MM.1S (cell line): ENCODE data around the gene CMPK2.

Experiments used
- DNase-seq: peaks from one replicate; pipeline ENCODE4 v3.0.0-alpha.2; 2015
- H2AFZ ChIP-seq: fragments of 300-600 bp; sonication (generic); 2 replicates; pipeline ENCODE4 v1.6.0; 2016; ENCODE audit warnings: antibody characterized with exemption, low read length
- H3F3A ChIP-seq: fragments of 300-600 bp; sonication (generic); 2 replicates; pipeline ENCODE4 v1.6.1; 2016; ENCODE audit warnings: mild to moderate bottlenecking, antibody characterized with exemption, low read length, moderate library complexity, mixed read lengths; ENCODE audit not compliant: insufficient read depth
- H3K27ac ChIP-seq: fragments of 300-600 bp; sonication (generic); 2 replicates; pipeline ENCODE4 v1.5.1; 2016; ENCODE audit warnings: mild to moderate bottlenecking, low read length
- H3K27me3 ChIP-seq: fragments of 300-600 bp; sonication (generic); replicated peaks from 2 replicates; pipeline ENCODE4 v1.6.0; 2016; ENCODE audit warnings: low read length; ENCODE audit not compliant: insufficient read depth
- H3K36me3 ChIP-seq: fragments of 300-600 bp; sonication (generic); replicated peaks from 2 replicates; pipeline ENCODE4 v1.6.1; 2016; ENCODE audit warnings: mild to moderate bottlenecking, low read length, mixed read lengths; ENCODE audit not compliant: insufficient read depth
- H3K4me1 ChIP-seq: fragments of 300-600 bp; sonication (generic); 2 replicates; pipeline ENCODE4 v1.6.1; 2016; ENCODE audit warnings: low read length, mixed read lengths
- H3K4me2 ChIP-seq: fragments of 300-600 bp; sonication (generic); 2 replicates; pipeline ENCODE4 v1.6.0; 2016; ENCODE audit warnings: low read depth, low read length
- H3K4me3 ChIP-seq: fragments of 300-600 bp; sonication (generic); 2 replicates; pipeline ENCODE4 v1.5.1; 2016; ENCODE audit warnings: low read length, mixed read lengths
- H3K79me2 ChIP-seq: fragments of 300-600 bp; sonication (generic); 2 replicates; pipeline ENCODE4 v1.6.1; 2016; ENCODE audit warnings: mixed run types, low read length, mixed read lengths
- H3K9ac ChIP-seq: fragments of 300-600 bp; sonication (generic); 2 replicates; pipeline ENCODE4 v1.6.1; 2016; ENCODE audit warnings: low read length, mixed read lengths
- H3K9me2 ChIP-seq: fragments of 300-600 bp; sonication (generic); replicated peaks from 2 replicates; pipeline ENCODE4 v1.6.1; 2016; ENCODE audit warnings: mild to moderate bottlenecking, low read length, mixed read lengths; ENCODE audit not compliant: insufficient read depth
- H3K9me3 ChIP-seq: fragments of 300-600 bp; sonication (generic); replicated peaks from 2 replicates; pipeline ENCODE4 v1.6.1; 2016; ENCODE audit warnings: mild to moderate bottlenecking, low read length, mixed read lengths; ENCODE audit not compliant: insufficient read depth
- H4K20me1 ChIP-seq: fragments of 300-600 bp; sonication (generic); 2 replicates; pipeline ENCODE4 v1.6.1; 2016; ENCODE audit warnings: mild to moderate bottlenecking, low read length, moderate library complexity, mixed read lengths; ENCODE audit not compliant: insufficient read depth
- EZH2 ChIP-seq: fragments of 300-600 bp; sonication (generic); optimal IDR thresholded peaks from 2 replicates; pipeline ENCODE3; 2017; ENCODE audit warnings: low read depth, mild to moderate bottlenecking, antibody characterized with exemption, low read length, mixed read lengths
- EZH2phosphoT487 ChIP-seq: fragments of 300-600 bp; sonication (generic); IDR thresholded peaks from 2 replicates; pipeline ENCODE4 v1.6.1; 2018; ENCODE audit warnings: antibody characterized with exemption, low read length
- TF ChIP-seq, protein P1 (sequence below): fragments of 300-600 bp; sonication (generic); IDR thresholded peaks from 2 replicates; pipeline ENCODE4 v1.5.1; 2016; ENCODE audit warnings: antibody characterized with exemption, low read length, mixed read lengths

The CMPK2 gene

GRCh38 chr2:6896930-6897759 lies 31.4 kb upstream of the CMPK2 start:
- H3K4me1 ChIP-seq = no peaks in the 10 kb centered on the region
- no peak overlapping the region for H3K27ac ChIP-seq
- H3K79me2 ChIP-seq = no peaks in the 10 kb centered on the region
- H3K9ac ChIP-seq = no peak overlapping the region
- no peak overlapping the region for H3K4me3 ChIP-seq
- no peak overlapping the region for H3K4me2 ChIP-seq
- no peaks in the 10 kb centered on the region for H3K27me3 ChIP-seq
- H4K20me1 ChIP-seq = no peaks in the 10 kb centered on the region
- DNase-seq = peak; percentile 36
- TF ChIP-seq, protein P1, sequence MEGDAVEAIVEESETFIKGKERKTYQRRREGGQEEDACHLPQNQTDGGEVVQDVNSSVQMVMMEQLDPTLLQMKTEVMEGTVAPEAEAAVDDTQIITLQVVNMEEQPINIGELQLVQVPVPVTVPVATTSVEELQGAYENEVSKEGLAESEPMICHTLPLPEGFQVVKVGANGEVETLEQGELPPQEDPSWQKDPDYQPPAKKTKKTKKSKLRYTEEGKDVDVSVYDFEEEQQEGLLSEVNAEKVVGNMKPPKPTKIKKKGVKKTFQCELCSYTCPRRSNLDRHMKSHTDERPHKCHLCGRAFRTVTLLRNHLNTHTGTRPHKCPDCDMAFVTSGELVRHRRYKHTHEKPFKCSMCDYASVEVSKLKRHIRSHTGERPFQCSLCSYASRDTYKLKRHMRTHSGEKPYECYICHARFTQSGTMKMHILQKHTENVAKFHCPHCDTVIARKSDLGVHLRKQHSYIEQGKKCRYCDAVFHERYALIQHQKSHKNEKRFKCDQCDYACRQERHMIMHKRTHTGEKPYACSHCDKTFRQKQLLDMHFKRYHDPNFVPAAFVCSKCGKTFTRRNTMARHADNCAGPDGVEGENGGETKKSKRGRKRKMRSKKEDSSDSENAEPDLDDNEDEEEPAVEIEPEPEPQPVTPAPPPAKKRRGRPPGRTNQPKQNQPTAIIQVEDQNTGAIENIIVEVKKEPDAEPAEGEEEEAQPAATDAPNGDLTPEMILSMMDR = peak; percentile 67
- TF ChIP-seq EZH2phosphoT487 = no peak
- H3F3A ChIP-seq = no peaks in the 10 kb centered on the region
- no peaks in the 10 kb centered on the region for H3K36me3 ChIP-seq
- no peak overlapping the region for H2AFZ ChIP-seq
- no peaks in the 10 kb centered on the region for H3K9me2 ChIP-seq
- H3K9me3 ChIP-seq = no peaks in the 10 kb centered on the region

GRCh38 chr2:6893876-6894482 lies 28.3 kb upstream of the CMPK2 start:
- Histone ChIP-seq H3F3A (no peaks in the 10 kb centered on the region), H2AFZ (no peak overlapping the region), H3K9ac (no peak overlapping the region), H3K4me1 (no peaks in the 10 kb centered on the region), H3K9me2 (no peaks in the 10 kb centered on the region), H3K36me3 (no peaks in the 10 kb centered on the region), H3K4me2 (no peak overlapping the region), H3K27ac (no peak overlapping the region), H3K4me3 (no peak overlapping the region), H3K27me3 (no peaks in the 10 kb centered on the region), H3K9me3 (no peaks in the 10 kb centered on the region), H4K20me1 (no peaks in the 10 kb centered on the region), H3K79me2 (no peaks in the 10 kb centered on the region)
- no peak for DNase-seq
- TF ChIP-seq, protein P1 = no peak
- no peak for TF ChIP-seq EZH2
- no peak for TF ChIP-seq EZH2phosphoT487

GRCh38 chr2:6888724-6889123 lies 23.0 kb upstream of the CMPK2 start:
- Histone ChIP-seq H3K4me1 (no peaks in the 10 kb centered on the region), H3F3A (no peaks in the 10 kb centered on the region), H3K27ac (no peak overlapping the region), H3K79me2 (no peaks in the 10 kb centered on the region), H3K9me2 (no peaks in the 10 kb centered on the region), H3K9ac (no peak overlapping the region), H3K4me2 (no peak overlapping the region), H3K9me3 (no peaks in the 10 kb centered on the region), H3K36me3 (no peaks in the 10 kb centered on the region), H3K27me3 (no peaks in the 10 kb centered on the region), H3K4me3 (no peak overlapping the region), H4K20me1 (no peaks in the 10 kb centered on the region), H2AFZ (no peak overlapping the region)
- no peak for DNase-seq
- no peak for TF ChIP-seq EZH2
- TF ChIP-seq, protein P1 = no peak
- no peak for TF ChIP-seq EZH2phosphoT487
